Kidney capillary endothelial cell (primary cell): ENCODE results near the gene MMP24OS.
A peak's percentile ranks its signal among the peaks of the same experiment; 100 is the strongest.

Experiments used
- DNase-seq: peaks from one replicate; pipeline ENCODE4 v3.0.0-alpha.2; 2018; ENCODE audit warnings: low spot score

The MMP24OS gene

GRCh38 chr20:35305682-35306556 lies 28.0 kb upstream of the MMP24OS start:
- peak; percentile 99 for DNase-seq

- no peak for DNase-seq
Observed at GRCh38 chr20:35304956-35305355, 27.0 kb upstream of the MMP24OS start.

GRCh38 chr20:35303735-35304491 lies 26.0 kb upstream of the MMP24OS start:
- DNase-seq: peak; percentile 86

- DNase-seq: no peak
Observed at GRCh38 chr20:35303382-35303734, 25.4 kb upstream of the MMP24OS start.

- DNase-seq: no peak
Observed at GRCh38 chr20:35302421-35303335, 24.8 kb upstream of the MMP24OS start.

- no peak for DNase-seq
Observed at GRCh38 chr20:35301426-35301825, 23.5 kb upstream of the MMP24OS start.

GRCh38 chr20:35300469-35301262 lies 22.7 kb upstream of the MMP24OS start:
- no peak for DNase-seq

- DNase-seq: no peak
Observed at GRCh38 chr20:35299780-35300179, 21.9 kb upstream of the MMP24OS start.

GRCh38 chr20:35298264-35298663 lies 20.3 kb upstream of the MMP24OS start:
- DNase-seq: no peak

GRCh38 chr20:35297740-35298139 lies 19.8 kb upstream of the MMP24OS start:
- DNase-seq: no peak

- no peak for DNase-seq
Observed at GRCh38 chr20:35297155-35297554, 19.2 kb upstream of the MMP24OS start.

- DNase-seq: peak; percentile 74
Observed at GRCh38 chr20:35296101-35296554, 18.2 kb upstream of the MMP24OS start.

- no peak for DNase-seq
Observed at GRCh38 chr20:35295674-35296073, 17.8 kb upstream of the MMP24OS start.

- no peak for DNase-seq
Observed at GRCh38 chr20:35295058-35295457, 17.1 kb upstream of the MMP24OS start.

GRCh38 chr20:35294293-35294685 lies 16.4 kb upstream of the MMP24OS start:
- no peak for DNase-seq

- DNase-seq: no peak
Observed at GRCh38 chr20:35293303-35294292, 15.7 kb upstream of the MMP24OS start.

GRCh38 chr20:35292504-35293285 lies 14.8 kb upstream of the MMP24OS start:
- no peak for DNase-seq

GRCh38 chr20:35291654-35292503 lies 14.0 kb upstream of the MMP24OS start, which contains the start of gene FAM83C:
Gene FAM83C, minus strand, starts transcription at chr20:35292425. Its CDS starts 121 bp downstream, at chr20:35292304.
- DNase-seq: no peak
